Heart left ventricle (tissue), 16 donors: ENCODE data around the gene USP9Y. TPM values are rescaled to one million over a fixed set of nuclear protein-coding genes. Genes with fewer than 3 reads are reported as not detected.

Experiments
- ATAC-seq, 4 donors: fragments of 200-7000 bp; cut with Tn5 transposase; one replicate each; pipeline ENCODE4 v1.9.1; 2020 to 2022; ENCODE audit warnings: moderate library complexity in 4 of 4, mild to moderate bottlenecking in 3 of 4, moderate number of reproducible peaks in 1 of 4
- DNase-seq, 5 donors: peaks; one replicate each; pipeline ENCODE4 v3.0.0-alpha.2; 2020
- H3K27ac ChIP-seq, 12 donors: fragments of 200-600 bp; sonication (generic) in 4 of 12; one replicate each; pipeline versions ENCODE4 v1.5.0 to v1.8.0; 2016 to 2022; ENCODE audit warnings: mild to moderate bottlenecking in 2 of 12
- H3K27me3 ChIP-seq, 9 donors: fragments of 200-600 bp; sonication (generic) in 2 of 9; one replicate each; pipeline versions ENCODE4 v1.5.1 to v1.8.0; 2016 to 2022; ENCODE audit warnings: mild to moderate bottlenecking in 3 of 9
- H3K36me3 ChIP-seq, 9 donors: fragments of 200-600 bp; sonication (generic) in 2 of 9; one replicate each; pipeline versions ENCODE4 v1.5.0 to v1.8.0; 2018 to 2022; ENCODE audit warnings: mild to moderate bottlenecking in 2 of 9
- H3K4me1 ChIP-seq, 12 donors: fragments of 200-600 bp; sonication (generic) in 4 of 12; one replicate each; pipeline versions ENCODE4 v1.5.0 to v1.8.0; 2016 to 2022; ENCODE audit warnings: mild to moderate bottlenecking in 3 of 12
- H3K4me3 ChIP-seq, 12 donors: fragments of 200-600 bp; sonication (generic) in 4 of 12; one replicate each; pipeline versions ENCODE4 v1.5.0 to v1.8.0; 2017 to 2022; ENCODE audit warnings: mild to moderate bottlenecking in 9 of 12, moderate library complexity in 4 of 12
- H3K9me3 ChIP-seq, 12 donors: fragments of 200-600 bp; sonication (generic) in 4 of 12; one replicate each; pipeline versions ENCODE4 v1.5.0 to v1.8.0; 2016 to 2022; ENCODE audit warnings: mild to moderate bottlenecking in 1 of 12
- CTCF ChIP-seq, 12 donors: fragments of 200-600 bp; sonication (generic) in 4 of 12; IDR thresholded peaks; one replicate each; pipeline versions ENCODE4 v1.5.0 to v1.8.0; 2018 to 2022; ENCODE audit warnings: antibody characterized with exemption in 12 of 12, mild to moderate bottlenecking in 5 of 12
- POLR2A ChIP-seq, 2 donors: fragments of 450-650 bp; IDR thresholded peaks; one replicate each; pipeline ENCODE4 v1.6.1; 2017; ENCODE audit warnings: antibody characterized with exemption in 2 of 2, mild to moderate bottlenecking in 2 of 2, moderate library complexity in 2 of 2
- WGBS, 4 donors: extraction: QIAGEN DNeasy Blood & Tissue Kit in 2 of 4; methylation state at CpG; one replicate each; pipeline versions ENCODE4 v1.1.5 to v1.1.7; 2013 to 2018; 5-methylcytosine and 5-hydroxymethylcytosine counted together
- intact Hi-C, 10 donors: fragments of 100-400 bp; cut with DNase I; formaldehyde crosslinking; loops; one replicate each; pipeline versions ENCODE4 v1.11.1 to v1.14.2; 2022
- polyA plus RNA-seq, 2 donors: library from polyadenylated mRNA; stranded (reverse); fragments of 200-250 nt; gene quantifications; one replicate each; pipeline ENCODE4 v1.2.3, GENCODE V29; 2013
- total RNA-seq, 9 donors: library from RNA; depleted of rRNA in 2 of 9; stranded (reverse); fragments of >200 nt in 2 of 9; fragmentation: NEBNext Ultra II Directional in 3 of 9; extraction: Animal tissue kit (Norgen Biotek cat#: 25700) in 3 of 9; gene quantifications; one replicate each; pipeline versions ENCODE4 v1.1.0 to v1.2.4, GENCODE V29; 2016 to 2023
- donor health status: ischemic (EF 13 %, LVEDD 7.1; RV severe dilation, severe dysfunction).
- donor health status: healthy with polysubstance abuse.
- donor health status: DM: no; HTN: yes; CAD: no.
- donor health status: DM: no; HTN: no; CAD: no.
- donor health status: ischemic (EF 25% LVEDD 6.9; RV normal size, moderate dysfunction).
- donor health status: ischemic (EF 25% LVEDD 5.7; RV mildly dilated, moderate dysfunction).
- donor health status: healthy.
- donor health status: DM: yes; HTN: yes; CAD: no.
- donor health status: ischemic (EF 35%, LVEDD 5.7; RV mildly dilated, moderate dysfunction).
- donor health status: nonischemic (EF 11% LVEDD 7.7; RV severe dilation, severe dysfunction).
- donor health status: DM: yes; HTN: yes; CAD: no.
- donor health status: PGD.
- donor health status: ischemic (EF 29% LVEDD 5.4; RV normal size, mild dysfunction).
- donor health status: nonischemic (EF 23%, LVEDD 6.1; RV moderate dilation, normal function).

USP9Y gene
- total and polyA plus RNA-seq, 11 donors, result 8.9 to 34.5 (median 26.0) TPM; not detected in 5

- no peak overlapping the region for H3K4me3 ChIP-seq
- no peak for ATAC-seq
- no peaks in the 10 kb centered on the region for H3K27me3 ChIP-seq
- no peaks in the 10 kb centered on the region for H3K9me3 ChIP-seq
- no peak for DNase-seq
- H3K27ac ChIP-seq, result no peak overlapping the region
- H3K36me3 ChIP-seq, result no peaks in the 10 kb centered on the region
- no peaks in the 10 kb centered on the region for H3K4me1 ChIP-seq
- TF ChIP-seq CTCF (IDR thresholded peaks at IDR 0.05), result no peak
- no peak for TF ChIP-seq POLR2A (IDR thresholded peaks at IDR 0.05)
- WGBS, 4 donors, result 38 to 42% methylated on average over 2 of the region's 2 CpGs; no CpG with 5 or more reads in 2 of the 4 donors
- intact Hi-C loops, result no loop called here
Observed at GRCh38 chrY:12898604-12899003, 197.6 kb downstream of the USP9Y start.

DNA sequence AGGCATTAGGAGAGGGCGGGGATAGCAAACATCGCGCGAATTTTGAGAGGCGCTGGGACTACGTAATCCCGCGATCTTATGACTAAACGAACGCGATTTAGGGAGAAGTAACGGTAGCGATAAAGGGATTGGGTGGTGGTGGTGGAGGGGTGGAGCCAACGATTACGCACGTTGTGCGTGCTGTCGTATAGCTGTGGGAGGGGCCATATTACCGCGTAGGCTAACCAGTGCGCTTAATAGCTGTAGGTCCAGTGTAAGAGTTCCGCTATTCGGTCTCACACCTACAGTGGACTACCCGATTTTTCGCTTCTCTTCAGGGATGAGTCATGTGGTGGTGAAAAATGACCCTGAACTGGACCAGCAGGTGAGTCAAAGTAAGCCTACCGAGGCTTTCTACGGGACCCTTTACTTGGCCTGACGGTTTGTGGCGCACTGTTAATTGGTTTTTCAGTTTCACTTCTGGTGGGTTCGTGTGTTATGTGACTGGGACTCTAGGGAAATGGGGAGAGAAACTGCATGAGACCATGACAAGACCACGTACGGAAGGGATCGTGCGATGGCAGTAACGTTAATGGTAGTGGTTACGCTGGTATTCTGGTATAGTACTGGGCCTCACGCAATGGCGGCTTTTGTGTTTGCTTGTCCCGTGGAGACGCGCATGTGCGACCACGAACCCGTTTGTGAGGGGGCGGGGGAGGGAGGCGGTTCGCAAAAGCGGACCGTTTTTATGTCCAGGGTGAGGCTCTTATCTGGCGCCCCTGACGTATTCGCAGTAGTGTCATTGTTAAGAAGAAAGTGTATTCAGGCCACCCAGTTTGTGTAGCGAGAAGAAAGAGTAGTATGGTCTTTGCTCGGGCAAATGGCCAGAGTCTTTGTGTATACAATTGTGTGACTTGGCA, 203.8 kb downstream of the USP9Y start, which contains the start of gene DDX3Y:
Gene DDX3Y, plus strand, starts transcription at position 251 of the 899 bp plus-strand sequence. Its CDS starts 69 bp downstream, at position 320.
- no peak for TF ChIP-seq CTCF (IDR thresholded peaks at IDR 0.05)
- TF ChIP-seq POLR2A (IDR thresholded peaks at IDR 0.05), result no peak
- DNase-seq, result peak in 3 of 5 donors; percentile 86 to 91 (median 89)
- Histone ChIP-seq H3K9me3 (no peaks in the 10 kb centered on the region), H3K27ac (peak within 1 kb of the TSS in 7 of 12 donors; percentile 88 to 98 (median 96)), H3K4me1 (peaks cover 0 to 34% (median 0%) of the 10 kb centered on the region in 12 donors), H3K27me3 (no peaks in the 10 kb centered on the region), H3K36me3 (peaks cover 0 to 8% (median 0%) of the 10 kb centered on the region in 9 donors), H3K4me3 (peak within 1 kb of the TSS in 7 of 12 donors; percentile 64 to 94 (median 83))
- 0 to 1% methylated on average over 54 of the region's 54 CpGs; no CpG with 5 or more reads in 2 of the 4 donors for WGBS, 4 donors
- intact Hi-C loops, result no loop called here
- peak in 2 of 4 donors; percentile 99 for ATAC-seq

GRCh38 chrY:12905517-12905872, 204.5 kb downstream of the USP9Y start:
- Histone ChIP-seq H3K27ac (peak overlapping the region in 7 of 12 donors; percentile 88 to 98 (median 96)), H3K4me3 (peak overlapping the region in 7 of 12 donors; percentile 64 to 94 (median 83)), H3K36me3 (peaks cover 0 to 12% (median 0%) of the 10 kb centered on the region in 9 donors), H3K27me3 (no peaks in the 10 kb centered on the region), H3K4me1 (peaks cover 0 to 36% (median 0%) of the 10 kb centered on the region in 12 donors), H3K9me3 (no peaks in the 10 kb centered on the region)
- DNase-seq (peak in 3 of 5 donors; percentile 69 to 74 (median 74)), ATAC-seq (peak in 2 of 4 donors; percentile 84 to 91)
- 0% methylated on average over 19 of the region's 19 CpGs; no CpG with 5 or more reads in 2 of the 4 donors for WGBS, 4 donors
- TF ChIP-seq POLR2A (IDR thresholded peaks at IDR 0.05), result no peak
- TF ChIP-seq CTCF (IDR thresholded peaks at IDR 0.05), result no peak
- intact Hi-C loops, result no loop called here

DNA sequence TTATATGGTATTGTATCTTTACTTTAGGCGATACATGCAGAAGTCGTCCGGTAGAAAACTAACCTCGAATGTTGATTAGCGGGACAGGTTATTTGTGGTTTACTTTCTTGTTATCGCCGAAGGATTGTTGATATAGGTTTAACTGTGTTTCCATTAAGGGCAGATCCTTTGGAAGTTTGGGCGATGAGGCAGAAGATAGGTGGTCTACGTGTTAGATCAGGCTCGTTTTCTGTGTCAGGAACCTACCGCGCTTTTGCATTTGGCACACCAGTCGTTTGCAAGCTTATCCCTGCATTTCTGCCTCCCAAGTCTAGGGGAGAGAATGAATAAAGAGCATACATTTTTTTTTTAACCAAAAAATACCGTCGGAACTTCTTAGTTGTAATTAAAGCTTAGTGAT, 204.9 kb downstream of the USP9Y start:
- Histone ChIP-seq H3K36me3 (peaks cover 0 to 12% (median 0%) of the 10 kb centered on the region in 9 donors), H3K4me3 (peak overlapping the region in 7 of 12 donors; percentile 64 to 94 (median 83)), H3K27me3 (no peaks in the 10 kb centered on the region), H3K9me3 (no peaks in the 10 kb centered on the region), H3K4me1 (peaks cover 0 to 36% (median 0%) of the 10 kb centered on the region in 12 donors), H3K27ac (peak overlapping the region in 7 of 12 donors; percentile 88 to 98 (median 96))
- no peak for TF ChIP-seq POLR2A (IDR thresholded peaks at IDR 0.05)
- TF ChIP-seq CTCF (IDR thresholded peaks at IDR 0.05), result no peak
- ATAC-seq (no peak), DNase-seq (no peak)
- 1% methylated on average over 15 of the region's 15 CpGs; no CpG with 5 or more reads in 2 of the 4 donors for WGBS, 4 donors
- intact Hi-C loops, result no loop called here
